ENCODE results near the gene ACTL10.
A peak's percentile ranks its signal among the peaks of the same experiment; 100 is the strongest.

The ACTL10 gene

DNA sequence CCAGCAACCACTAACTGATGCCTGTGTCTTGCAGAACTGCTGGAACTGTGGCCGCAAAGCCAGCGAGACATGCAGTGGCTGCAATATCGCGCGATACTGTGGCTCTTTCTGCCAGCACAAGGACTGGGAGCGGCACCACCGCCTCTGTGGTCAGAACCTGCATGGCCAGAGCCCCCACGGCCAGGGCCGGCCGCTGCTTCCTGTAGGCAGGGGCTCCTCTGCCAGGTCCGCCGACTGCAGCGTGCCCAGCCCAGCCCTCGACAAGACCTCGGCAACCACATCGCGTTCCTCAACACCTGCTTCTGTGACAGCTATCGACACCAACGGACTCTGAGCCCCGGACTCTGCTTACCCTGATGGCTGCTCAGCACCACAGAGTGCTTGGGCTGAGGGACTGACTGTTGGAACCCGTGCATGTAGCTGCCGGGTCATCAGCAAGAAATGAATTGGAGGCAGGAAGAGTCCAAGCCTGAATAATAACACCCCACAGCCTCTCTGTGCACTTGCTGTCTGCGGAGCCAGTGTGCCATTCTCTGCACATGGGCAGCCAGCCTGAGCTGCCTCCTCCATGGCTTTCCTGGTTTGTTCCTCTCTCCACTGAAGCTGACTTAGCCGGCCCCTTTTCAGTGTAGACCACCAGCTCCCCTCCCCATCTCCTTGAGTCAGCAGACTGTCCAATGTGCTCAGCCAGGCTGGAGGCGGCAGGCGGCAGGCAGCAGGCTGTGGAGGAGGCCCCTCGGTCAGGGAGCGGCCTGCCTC lies 22.3 kb upstream of the ACTL10 start:
- H3K27me3 ChIP-seq (ENCODE audit: insufficient read depth, low read length, poor library complexity, severe bottlenecking): no peaks in the 10 kb centered on the region
- H3F3A ChIP-seq (ENCODE audit: low read depth): no peaks in the 10 kb centered on the region
- no peak overlapping the region for H2AFZ ChIP-seq (ENCODE audit: low read length)
- H3K4me3 ChIP-seq (ENCODE audit: low read length, poor library complexity, severe bottlenecking): peak overlapping the region; percentile 44
- H4K20me1 ChIP-seq (ENCODE audit: insufficient read depth, low read length, poor library complexity, severe bottlenecking): no peaks in the 10 kb centered on the region
- no peak for TF ChIP-seq EZH2phosphoT487 (IDR thresholded peaks at IDR 0.05; ENCODE audit: borderline replicate concordance)
- TF ChIP-seq, protein P1, sequence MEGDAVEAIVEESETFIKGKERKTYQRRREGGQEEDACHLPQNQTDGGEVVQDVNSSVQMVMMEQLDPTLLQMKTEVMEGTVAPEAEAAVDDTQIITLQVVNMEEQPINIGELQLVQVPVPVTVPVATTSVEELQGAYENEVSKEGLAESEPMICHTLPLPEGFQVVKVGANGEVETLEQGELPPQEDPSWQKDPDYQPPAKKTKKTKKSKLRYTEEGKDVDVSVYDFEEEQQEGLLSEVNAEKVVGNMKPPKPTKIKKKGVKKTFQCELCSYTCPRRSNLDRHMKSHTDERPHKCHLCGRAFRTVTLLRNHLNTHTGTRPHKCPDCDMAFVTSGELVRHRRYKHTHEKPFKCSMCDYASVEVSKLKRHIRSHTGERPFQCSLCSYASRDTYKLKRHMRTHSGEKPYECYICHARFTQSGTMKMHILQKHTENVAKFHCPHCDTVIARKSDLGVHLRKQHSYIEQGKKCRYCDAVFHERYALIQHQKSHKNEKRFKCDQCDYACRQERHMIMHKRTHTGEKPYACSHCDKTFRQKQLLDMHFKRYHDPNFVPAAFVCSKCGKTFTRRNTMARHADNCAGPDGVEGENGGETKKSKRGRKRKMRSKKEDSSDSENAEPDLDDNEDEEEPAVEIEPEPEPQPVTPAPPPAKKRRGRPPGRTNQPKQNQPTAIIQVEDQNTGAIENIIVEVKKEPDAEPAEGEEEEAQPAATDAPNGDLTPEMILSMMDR (conservative IDR thresholded peaks at IDR 0.05; ENCODE audit: low read length): no peak
- H3K9me2 ChIP-seq (replicated peaks; ENCODE audit: low read depth, low read length): no peaks in the 10 kb centered on the region
- H3K9me3 ChIP-seq (ENCODE audit: insufficient read depth, low read depth, low read length): no peaks in the 10 kb centered on the region
- H3K9ac ChIP-seq (ENCODE audit: low read depth, low read length, poor library complexity, severe bottlenecking): no peak overlapping the region
- no peaks in the 10 kb centered on the region for H3K79me2 ChIP-seq (ENCODE audit: insufficient read depth, low read length)
- peak overlapping the region; percentile 10 for H3K4me2 ChIP-seq (ENCODE audit: low read depth, low read length, poor library complexity, severe bottlenecking)
- peaks cover 14% of the 10 kb centered on the region for H3K4me1 ChIP-seq (ENCODE audit: insufficient read depth, low read length, poor library complexity, severe bottlenecking)
- H3K36me3 ChIP-seq (ENCODE audit: insufficient read depth, low read length): peaks cover 28% of the 10 kb centered on the region; the same call in 1 of the 2 replicates

DNA sequence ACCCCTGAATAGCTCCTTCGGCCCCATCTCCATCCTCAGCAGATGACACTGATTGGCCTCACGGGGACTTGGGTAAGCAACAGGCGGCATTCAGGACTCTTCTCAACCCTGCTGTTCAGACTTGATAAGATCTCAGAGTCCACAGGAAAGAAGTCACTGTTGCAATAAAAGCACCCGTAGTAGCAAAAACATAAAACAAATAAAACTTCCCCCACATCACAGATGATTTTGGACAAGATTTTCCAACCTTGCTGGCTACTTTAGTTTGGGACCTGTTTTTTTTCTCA lies 21.7 kb upstream of the ACTL10 start:
- TF ChIP-seq, protein P1 (conservative IDR thresholded peaks at IDR 0.05; ENCODE audit: low read length): no peak
- TF ChIP-seq EZH2phosphoT487 (IDR thresholded peaks at IDR 0.05; ENCODE audit: borderline replicate concordance): no peak
- H3K9me2 ChIP-seq (replicated peaks; ENCODE audit: low read depth, low read length): no peaks in the 10 kb centered on the region
- no peaks in the 10 kb centered on the region for H3F3A ChIP-seq (ENCODE audit: low read depth)
- no peak overlapping the region for H2AFZ ChIP-seq (ENCODE audit: low read length)
- no peaks in the 10 kb centered on the region for H3K27me3 ChIP-seq (ENCODE audit: insufficient read depth, low read length, poor library complexity, severe bottlenecking)
- no peak overlapping the region for H3K9ac ChIP-seq (ENCODE audit: low read depth, low read length, poor library complexity, severe bottlenecking)
- H3K4me3 ChIP-seq (ENCODE audit: low read length, poor library complexity, severe bottlenecking): no peak overlapping the region
- H3K4me1 ChIP-seq (ENCODE audit: insufficient read depth, low read length, poor library complexity, severe bottlenecking): peaks cover 14% of the 10 kb centered on the region
- peaks cover 22% of the 10 kb centered on the region; the same call in 1 of the 2 replicates for H3K36me3 ChIP-seq (ENCODE audit: insufficient read depth, low read length)
- peak overlapping the region; percentile 10 for H3K4me2 ChIP-seq (ENCODE audit: low read depth, low read length, poor library complexity, severe bottlenecking)
- no peaks in the 10 kb centered on the region for H3K9me3 ChIP-seq (ENCODE audit: insufficient read depth, low read depth, low read length)
- H3K79me2 ChIP-seq (ENCODE audit: insufficient read depth, low read length): no peaks in the 10 kb centered on the region
- no peaks in the 10 kb centered on the region for H4K20me1 ChIP-seq (ENCODE audit: insufficient read depth, low read length, poor library complexity, severe bottlenecking)

DNA sequence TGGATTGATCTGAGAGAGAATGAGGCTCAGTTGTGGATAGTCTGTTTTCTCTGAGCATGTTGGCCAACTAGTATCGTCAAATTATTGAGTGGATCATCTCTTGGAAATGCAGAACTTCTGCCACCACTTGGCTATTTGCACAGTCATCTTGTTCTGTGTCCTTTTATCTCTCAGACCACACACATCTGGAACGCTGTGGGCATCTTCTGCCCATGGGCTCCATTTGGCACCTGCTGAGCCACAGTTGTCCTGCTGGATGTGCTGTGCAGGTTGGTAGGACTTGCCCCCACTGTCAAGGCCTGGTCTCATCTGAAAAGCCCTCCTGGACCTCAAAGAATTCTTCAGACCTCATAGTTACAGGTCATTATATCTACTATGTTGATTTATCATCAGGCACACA lies 21.3 kb upstream of the ACTL10 start:
- Histone ChIP-seq H3K27me3 (ENCODE audit: insufficient read depth, low read length, poor library complexity, severe bottlenecking) (no peaks in the 10 kb centered on the region), H3K9ac (ENCODE audit: low read depth, low read length, poor library complexity, severe bottlenecking) (no peak overlapping the region), H3K4me3 (ENCODE audit: low read length, poor library complexity, severe bottlenecking) (no peak overlapping the region), H2AFZ (ENCODE audit: low read length) (no peak overlapping the region), H4K20me1 (ENCODE audit: insufficient read depth, low read length, poor library complexity, severe bottlenecking) (no peaks in the 10 kb centered on the region), H3K4me1 (ENCODE audit: insufficient read depth, low read length, poor library complexity, severe bottlenecking) (peaks cover 14% of the 10 kb centered on the region), H3K36me3 (ENCODE audit: insufficient read depth, low read length) (peaks cover 19% of the 10 kb centered on the region; the same call in 1 of the 2 replicates), H3K9me2 (replicated peaks; ENCODE audit: low read depth, low read length) (no peaks in the 10 kb centered on the region), H3F3A (ENCODE audit: low read depth) (no peaks in the 10 kb centered on the region), H3K4me2 (ENCODE audit: low read depth, low read length, poor library complexity, severe bottlenecking) (peak overlapping the region; percentile 10), H3K79me2 (ENCODE audit: insufficient read depth, low read length) (no peaks in the 10 kb centered on the region), H3K9me3 (ENCODE audit: insufficient read depth, low read depth, low read length) (no peaks in the 10 kb centered on the region)
- no peak for TF ChIP-seq EZH2phosphoT487 (IDR thresholded peaks at IDR 0.05; ENCODE audit: borderline replicate concordance)
- TF ChIP-seq, protein P1 (conservative IDR thresholded peaks at IDR 0.05; ENCODE audit: low read length): no peak
